Measurements from ENCODE around the gene TCEA3.
"Not testable (repeated sequence)": the region's sequence is repeated elsewhere in the genome, so short reads cannot be mapped to it uniquely, and the experiment has no call there.

The TCEA3 gene

DNA sequence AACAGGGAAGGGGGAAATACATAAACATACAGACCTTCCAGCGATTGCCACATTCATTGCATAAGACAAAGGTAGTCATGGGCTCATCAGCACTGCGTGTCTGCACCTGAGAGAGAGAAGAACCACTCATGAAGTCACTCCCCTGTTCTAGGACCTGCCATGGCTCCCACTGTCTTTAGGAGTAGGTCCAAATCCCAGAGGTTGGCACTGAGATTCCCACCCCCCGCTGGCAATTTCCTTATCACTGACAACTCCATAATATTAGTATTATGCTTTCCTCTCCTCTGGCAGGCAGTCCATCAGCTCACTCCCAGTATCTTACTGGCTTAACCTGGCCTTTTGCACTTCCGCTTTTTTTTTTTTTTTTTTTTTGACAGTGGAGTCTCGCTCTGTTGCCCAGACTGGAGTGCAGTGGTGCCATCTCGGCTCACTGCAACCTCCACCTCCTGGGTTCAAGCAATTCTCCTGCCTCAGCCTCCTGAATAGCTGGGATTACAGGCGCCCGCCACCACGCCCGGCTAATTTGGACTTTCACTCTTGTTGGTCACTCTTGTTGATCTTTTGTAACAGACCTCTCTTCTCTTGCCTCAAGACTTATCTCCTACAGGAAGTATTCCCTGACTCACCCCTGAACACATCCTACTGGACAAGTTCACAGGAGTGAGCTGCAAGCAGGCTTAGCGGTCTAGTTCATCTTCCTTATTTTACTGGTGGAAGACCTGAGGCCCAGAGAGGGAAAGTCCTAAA is 40.1 kb downstream of the TCEA3 start:
- no peak for FAIRE-seq
- no peak for DNase-seq (ENCODE audit: insufficient read length)

GRCh38 chr1:23383577-23384311 is 40.8 kb downstream of the TCEA3 start:
- no peak for FAIRE-seq
- no peak for DNase-seq (ENCODE audit: insufficient read length)
- TF ChIP-seq TAF1 (IDR thresholded peaks at IDR 0.05; ENCODE audit: borderline replicate concordance, low read depth, low read length) (no peak), POLR2A (IDR thresholded peaks at IDR 0.05; ENCODE audit: low read depth, low read length) (no peak), POLR2AphosphoS5 (IDR thresholded peaks at IDR 0.05; ENCODE audit: low read depth, low read length) (no peak)

More for the DNA sequence above, 40.1 kb downstream of the TCEA3 start:
- TF ChIP-seq POLR2AphosphoS5 (IDR thresholded peaks at IDR 0.05; ENCODE audit: low read depth, low read length), result no peak
- TF ChIP-seq POLR2A (IDR thresholded peaks at IDR 0.05; ENCODE audit: low read depth, low read length), result no peak
- no peak for TF ChIP-seq TAF1 (IDR thresholded peaks at IDR 0.05; ENCODE audit: borderline replicate concordance, low read depth, low read length)

DNA sequence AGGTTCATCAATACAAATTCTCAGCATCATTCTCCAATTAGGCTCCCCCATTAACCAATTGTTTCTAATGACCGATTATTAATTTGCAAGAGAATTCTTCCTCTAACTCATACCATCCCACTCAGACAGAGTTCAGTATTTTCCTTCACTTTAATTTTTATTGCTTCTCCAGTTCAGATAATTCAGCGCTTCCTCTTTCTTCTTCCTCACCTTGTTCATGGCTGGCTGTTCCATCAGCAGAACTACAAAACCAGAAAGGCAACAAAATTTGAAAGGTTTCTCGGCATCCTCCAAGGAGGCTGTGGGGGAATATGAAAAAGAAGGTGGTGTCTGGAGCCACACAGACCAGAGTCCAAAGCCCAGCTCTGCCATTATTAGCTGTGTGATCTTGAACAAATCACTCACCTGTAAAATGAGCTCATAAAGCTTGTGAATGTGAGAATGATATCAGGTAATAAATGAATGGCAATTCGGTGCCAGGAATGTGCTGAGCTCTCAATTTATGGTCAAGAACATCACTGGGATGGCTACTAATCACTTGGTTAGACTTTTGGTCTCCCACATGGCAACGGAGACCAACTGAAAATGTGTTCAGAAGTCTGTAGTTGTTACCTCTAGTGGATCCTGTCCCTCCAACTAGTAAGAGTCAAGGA is 43.2 kb downstream of the TCEA3 start:
- TF ChIP-seq POLR2AphosphoS5 (IDR thresholded peaks at IDR 0.05; ENCODE audit: low read depth, low read length) (no peak), TAF1 (IDR thresholded peaks at IDR 0.05; ENCODE audit: borderline replicate concordance, low read depth, low read length) (no peak), POLR2A (IDR thresholded peaks at IDR 0.05; ENCODE audit: low read depth, low read length) (no peak)
- DNase-seq (ENCODE audit: insufficient read length) (no peak), FAIRE-seq (no peak)

GRCh38 chr1:23380719-23381118 is 43.8 kb downstream of the TCEA3 start:
- TF ChIP-seq POLR2AphosphoS5 (IDR thresholded peaks at IDR 0.05; ENCODE audit: low read depth, low read length) (no peak), POLR2A (IDR thresholded peaks at IDR 0.05; ENCODE audit: low read depth, low read length) (no peak), TAF1 (IDR thresholded peaks at IDR 0.05; ENCODE audit: borderline replicate concordance, low read depth, low read length) (no peak)
- FAIRE-seq (no peak), DNase-seq (ENCODE audit: insufficient read length) (no peak)

DNA sequence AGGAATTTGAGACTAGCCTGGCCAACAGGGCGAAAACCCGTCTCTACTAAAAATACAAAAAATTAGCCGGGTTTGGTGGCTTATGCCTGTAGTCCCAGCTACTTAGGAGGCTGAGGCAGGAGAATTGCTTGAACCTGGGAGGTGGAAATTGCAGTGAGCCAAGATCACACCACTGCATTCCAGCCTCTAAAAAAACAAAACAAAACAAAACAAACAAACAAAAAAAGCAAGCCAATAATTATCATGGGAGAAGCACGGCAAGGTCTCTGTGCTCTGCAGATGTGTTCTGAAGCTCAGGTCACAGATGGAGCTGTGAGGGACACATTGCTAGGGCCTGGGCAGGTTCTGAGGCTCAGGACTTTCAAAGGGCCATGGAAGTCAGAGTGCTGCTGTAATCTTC is 44.3 kb downstream of the TCEA3 start:
- not testable (repeated sequence) for DNase-seq (ENCODE audit: insufficient read length); FAIRE-seq

DNA sequence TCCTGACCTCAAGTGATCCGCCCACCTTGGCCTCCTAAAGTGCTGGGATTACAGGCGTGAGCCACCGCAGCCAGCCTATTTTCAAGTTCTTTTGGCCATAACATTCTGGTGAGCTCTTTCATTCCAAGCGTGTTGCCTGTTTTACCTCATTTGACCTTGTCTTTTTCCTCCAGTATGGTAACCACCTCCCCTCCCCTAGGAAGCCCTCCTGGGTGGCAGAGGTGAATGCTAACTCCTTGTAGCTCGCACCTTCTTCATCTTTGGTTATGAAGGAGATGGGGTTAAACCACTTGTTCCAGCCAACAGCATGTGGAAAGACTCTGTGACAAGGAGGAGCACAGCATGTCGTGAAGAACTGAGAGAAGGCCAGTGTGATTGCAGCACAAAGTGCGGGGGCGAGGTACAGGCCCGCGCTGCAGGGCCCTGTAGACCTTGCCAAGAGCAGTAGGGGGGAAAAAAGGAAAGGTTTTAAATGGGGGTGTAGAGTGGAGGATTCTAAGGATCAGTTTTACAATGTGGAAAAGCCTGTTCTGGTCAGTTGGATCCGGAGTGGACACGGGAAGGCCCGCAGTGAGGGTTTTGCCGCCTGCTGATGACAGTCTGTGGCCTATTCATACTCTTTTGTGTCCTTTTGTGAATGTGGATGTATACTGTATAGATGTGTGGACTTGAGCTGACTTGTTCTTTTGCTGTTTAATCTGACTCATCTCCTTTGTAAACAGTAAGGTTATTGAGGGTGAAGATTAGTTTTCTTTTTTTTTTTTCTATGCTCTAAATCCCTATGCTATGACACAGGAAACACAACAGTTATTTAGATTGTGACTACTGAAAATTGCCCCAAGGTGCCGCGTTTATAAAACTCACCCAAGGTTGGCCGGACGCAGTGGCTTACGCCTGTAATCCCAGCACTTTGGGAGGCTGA is 47.4 kb downstream of the TCEA3 start:
- DNase-seq (ENCODE audit: insufficient read length), result no peak
- FAIRE-seq, result no peak
- TF ChIP-seq POLR2AphosphoS5 (IDR thresholded peaks at IDR 0.05; ENCODE audit: low read depth, low read length) (no peak), TAF1 (IDR thresholded peaks at IDR 0.05; ENCODE audit: borderline replicate concordance, low read depth, low read length) (no peak), POLR2A (IDR thresholded peaks at IDR 0.05; ENCODE audit: low read depth, low read length) (no peak)

DNA sequence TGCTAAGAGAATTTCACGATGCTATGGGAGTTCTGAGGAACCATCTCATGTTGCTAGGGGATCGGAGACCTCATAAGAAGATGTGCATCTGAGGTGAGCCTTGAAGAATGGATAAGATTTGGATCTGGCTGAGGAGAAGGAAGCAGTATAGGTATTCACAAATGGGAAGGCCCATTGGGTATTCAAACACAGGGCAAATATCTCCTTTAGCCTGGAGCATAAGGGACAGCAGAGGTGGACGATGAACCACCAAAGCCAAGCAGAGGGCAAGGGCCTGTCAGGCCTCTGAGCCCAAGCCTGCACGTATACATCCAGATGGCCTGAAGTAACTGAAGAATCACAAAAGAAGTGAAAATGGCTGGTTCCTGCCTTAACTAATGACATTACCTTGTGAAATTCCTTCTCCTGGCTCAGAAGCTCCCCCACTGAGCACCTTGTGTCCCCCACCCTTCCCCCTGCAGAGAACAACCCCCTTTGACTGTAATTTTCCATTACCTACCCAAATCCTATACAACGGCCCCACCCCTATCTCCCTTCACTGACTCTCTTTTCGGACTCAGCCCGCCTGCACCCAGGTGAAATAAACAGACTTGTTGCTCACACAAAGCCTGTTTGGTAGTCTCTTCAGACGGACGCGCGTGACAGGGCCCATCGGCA is 50.3 kb downstream of the TCEA3 start:
- FAIRE-seq; DNase-seq (ENCODE audit: insufficient read length): not testable (repeated sequence)

DNA sequence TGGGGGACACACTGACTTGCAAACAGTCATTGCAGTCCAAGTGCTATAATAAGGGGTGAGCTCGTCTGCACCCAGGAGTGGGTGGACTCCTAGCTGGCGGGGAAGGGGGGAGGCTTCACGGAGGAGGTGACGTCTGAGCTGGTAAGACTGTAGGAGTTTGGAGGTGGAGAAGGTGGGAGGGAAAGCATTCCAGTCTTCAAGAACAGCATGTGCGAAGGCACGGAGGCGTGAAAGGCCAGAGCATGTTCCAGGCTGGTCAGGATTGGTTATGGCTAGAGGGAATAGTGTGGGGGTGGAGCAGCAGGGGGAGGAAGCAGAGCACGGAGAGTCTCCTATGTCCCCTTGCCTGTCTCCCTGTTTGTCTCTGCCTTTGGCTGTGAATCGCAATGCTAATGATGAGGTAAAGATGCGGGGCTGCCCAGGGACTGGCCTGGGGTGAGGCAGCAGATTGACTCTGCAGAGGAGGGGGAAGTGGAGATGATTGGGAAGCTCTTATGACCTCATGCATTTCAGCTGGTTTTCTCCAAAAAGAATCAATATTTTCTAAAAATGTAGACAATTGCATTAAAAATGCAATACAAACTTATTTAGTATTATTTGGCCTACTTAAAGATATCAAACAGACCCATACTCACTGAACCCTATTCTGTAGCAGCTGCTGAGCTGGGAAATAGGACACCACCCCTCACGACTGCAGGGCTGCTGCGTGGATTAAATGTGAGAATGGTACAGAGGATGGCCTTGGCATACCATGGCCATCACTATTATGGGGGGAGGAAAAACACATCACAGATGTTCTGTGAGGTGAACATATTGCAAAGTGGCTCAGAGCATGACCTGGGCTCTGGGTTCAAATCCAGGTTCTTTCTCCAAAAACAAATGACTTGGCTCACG is 52.3 kb downstream of the TCEA3 start:
- DNase-seq (ENCODE audit: insufficient read length) (no peak), FAIRE-seq (no peak)
- TF ChIP-seq TAF1 (IDR thresholded peaks at IDR 0.05; ENCODE audit: borderline replicate concordance, low read depth, low read length) (no peak), POLR2A (IDR thresholded peaks at IDR 0.05; ENCODE audit: low read depth, low read length) (no peak), POLR2AphosphoS5 (IDR thresholded peaks at IDR 0.05; ENCODE audit: low read depth, low read length) (no peak)

GRCh38 chr1:23370709-23371584 is 53.6 kb downstream of the TCEA3 start:
- DNase-seq (ENCODE audit: insufficient read length) (no peak), FAIRE-seq (no peak)
- no peak for TF ChIP-seq POLR2A (IDR thresholded peaks at IDR 0.05; ENCODE audit: low read depth, low read length)
- TF ChIP-seq POLR2AphosphoS5 (IDR thresholded peaks at IDR 0.05; ENCODE audit: low read depth, low read length), result no peak
